ENCODE data around the gene HCN2. TPM values are rescaled to one million over a fixed set of nuclear protein-coding genes. Genes with fewer than 3 reads are reported as not detected.
A peak's percentile ranks its signal among the peaks of the same experiment; 100 is the strongest.
"Not testable (repeated sequence)": the region's sequence is repeated elsewhere in the genome, so short reads cannot be mapped to it uniquely, and the experiment has no call there.

Gene HCN2
- total RNA-seq, 2 donors from 2014 or later = 0.15 to 0.75 TPM

GRCh38 chr19:628168-628567 lies 38.5 kb downstream of the HCN2 start:
- Histone ChIP-seq H3K9me3 (ENCODE audit: control insufficient read depth, low read length) (no peaks in the 10 kb centered on the region), H3K9ac (ENCODE audit: extremely low read depth, low read length, poor library complexity, severe bottlenecking) (no peak overlapping the region), H3K4me1 (ENCODE audit: control insufficient read depth, insufficient read depth, low read length) (no peaks in the 10 kb centered on the region), H3K27me3 (ENCODE audit: control insufficient read depth, insufficient read depth, low read length, poor library complexity, severe bottlenecking) (no peaks in the 10 kb centered on the region), H3K4me3 (ENCODE audit: low read length) (no peak overlapping the region), H3K27ac (ENCODE audit: low read depth, low read length) (no peak overlapping the region), H3K36me3 (ENCODE audit: control insufficient read depth, insufficient read depth, low read length) (peaks cover 38% of the 10 kb centered on the region)
- DNase-seq = peak; percentile 85
- Mint-ChIP-seq H3K4me3 (no peak overlapping the region), H3K4me1 (peaks cover 4% of the 10 kb centered on the region), H3K9me3 (no peaks in the 10 kb centered on the region), H3K27ac (no peak overlapping the region), H3K27me3 (ENCODE audit: insufficient read depth) (no peaks in the 10 kb centered on the region), H3K36me3 (ENCODE audit: low read depth) (peaks cover 56% of the 10 kb centered on the region)
- WGBS, 2 experiments (ENCODE audit: insufficient coverage in 1 of 2, insufficient read length in 1 of 2) = 85 to 86% methylated on average over 9 to 17 of the region's 19 CpGs
- TF ChIP-seq CTCF (conservative IDR thresholded peaks at IDR 0.05) = peak; percentile 76

GRCh38 chr19:629515-629914 lies 39.8 kb downstream of the HCN2 start:
- not testable (repeated sequence) for H3K9me3 Mint-ChIP-seq; DNase-seq; H3K4me1 Mint-ChIP-seq; H3K4me3 Mint-ChIP-seq; H3K27ac Mint-ChIP-seq; H3K9ac ChIP-seq (ENCODE audit: extremely low read depth, low read length, poor library complexity, severe bottlenecking); H3K27me3 ChIP-seq (ENCODE audit: control insufficient read depth, insufficient read depth, low read length, poor library complexity, severe bottlenecking); H3K4me3 ChIP-seq (ENCODE audit: low read length); H3K27ac ChIP-seq (ENCODE audit: low read depth, low read length); H3K9me3 ChIP-seq (ENCODE audit: control insufficient read depth, low read length); H3K27me3 Mint-ChIP-seq (ENCODE audit: insufficient read depth); H3K4me1 ChIP-seq (ENCODE audit: control insufficient read depth, insufficient read depth, low read length)
- WGBS, 2 experiments (ENCODE audit: insufficient coverage in 1 of 2, insufficient read length in 1 of 2) = 93 to 94% methylated on average over 8 to 25 of the region's 25 CpGs
- H3K36me3 Mint-ChIP-seq (ENCODE audit: low read depth) = peaks cover 46% of the 10 kb centered on the region
- peaks cover 30% of the 10 kb centered on the region for H3K36me3 ChIP-seq (ENCODE audit: control insufficient read depth, insufficient read depth, low read length)

- Mint-ChIP-seq H3K4me1 (peaks cover 8% of the 10 kb centered on the region), H3K27ac (no peak overlapping the region), H3K36me3 (ENCODE audit: low read depth) (peaks cover 46% of the 10 kb centered on the region), H3K27me3 (ENCODE audit: insufficient read depth) (peaks cover 1% of the 10 kb centered on the region), H3K4me3 (no peak overlapping the region), H3K9me3 (no peaks in the 10 kb centered on the region)
- Histone ChIP-seq H3K36me3 (ENCODE audit: control insufficient read depth, insufficient read depth, low read length) (peaks cover 30% of the 10 kb centered on the region), H3K27ac (ENCODE audit: low read depth, low read length) (no peak overlapping the region), H3K27me3 (ENCODE audit: control insufficient read depth, insufficient read depth, low read length, poor library complexity, severe bottlenecking) (no peaks in the 10 kb centered on the region), H3K4me3 (ENCODE audit: low read length) (no peak overlapping the region), H3K4me1 (ENCODE audit: control insufficient read depth, insufficient read depth, low read length) (peaks cover 2% of the 10 kb centered on the region), H3K9ac (ENCODE audit: extremely low read depth, low read length, poor library complexity, severe bottlenecking) (no peak overlapping the region), H3K9me3 (ENCODE audit: control insufficient read depth, low read length) (no peaks in the 10 kb centered on the region)
- no peak for DNase-seq
- 92 to 93% methylated on average over 13 to 30 of the region's 30 CpGs for WGBS, 2 experiments (ENCODE audit: insufficient coverage in 1 of 2, insufficient read length in 1 of 2)
- no peak for TF ChIP-seq CTCF (conservative IDR thresholded peaks at IDR 0.05)
Measured at GRCh38 chr19:629961-630714, 40.5 kb downstream of the HCN2 start.
